Hippocampal formation (tissue), 2 donors: Measurements from ENCODE around the gene CSMD2.

Source experiments
- DNase-seq, 2 donors: peaks; one replicate each; lab custom pipeline; 2025; lab: John Stamatoyannopoulos, UW

Gene CSMD2

GRCh38 chr1:34002810-34003209 is 162.2 kb downstream of the CSMD2 start:
- no peak for DNase-seq

GRCh38 chr1:33997127-33998036 is 167.6 kb downstream of the CSMD2 start:
- no peak for DNase-seq

GRCh38 chr1:33996281-33996680 is 168.7 kb downstream of the CSMD2 start:
- no peak for DNase-seq

GRCh38 chr1:33993301-33993700 is 171.7 kb downstream of the CSMD2 start:
- DNase-seq = no peak

GRCh38 chr1:33990281-33990680 is 174.7 kb downstream of the CSMD2 start:
- no peak for DNase-seq

GRCh38 chr1:33988161-33988560 is 176.9 kb downstream of the CSMD2 start:
- no peak for DNase-seq

- peak in 1 of 2 donors; percentile 50 for DNase-seq
These were observed 178.5 kb downstream of the CSMD2 start for GRCh38 chr1:33986390-33987095.

GRCh38 chr1:33985656-33986055 is 179.4 kb downstream of the CSMD2 start:
- DNase-seq = no peak

GRCh38 chr1:33984906-33985565 is 180.0 kb downstream of the CSMD2 start:
- DNase-seq = no peak

- DNase-seq = no peak
These were observed 182.6 kb downstream of the CSMD2 start for GRCh38 chr1:33982419-33982818.

GRCh38 chr1:33979341-33979740 is 185.7 kb downstream of the CSMD2 start:
- DNase-seq = no peak

- DNase-seq = no peak
These were observed 189.1 kb downstream of the CSMD2 start for GRCh38 chr1:33975961-33976360.

GRCh38 chr1:33973799-33974545 is 191.1 kb downstream of the CSMD2 start:
- peak in 1 of 2 donors; percentile 14 for DNase-seq

- DNase-seq = peak; percentile 67 to 71
These were observed 192.2 kb downstream of the CSMD2 start for GRCh38 chr1:33972676-33973395.

GRCh38 chr1:33971913-33972312 is 193.1 kb downstream of the CSMD2 start:
- DNase-seq = no peak

- peak in 1 of 2 donors; percentile 16 for DNase-seq
These were observed 193.9 kb downstream of the CSMD2 start for GRCh38 chr1:33971018-33971710.

- DNase-seq = no peak
These were observed 194.7 kb downstream of the CSMD2 start for GRCh38 chr1:33970148-33970825.

- no peak for DNase-seq
These were observed 198.5 kb downstream of the CSMD2 start for GRCh38 chr1:33966346-33967141.

- no peak for DNase-seq
These were observed 199.9 kb downstream of the CSMD2 start for GRCh38 chr1:33965086-33965485.
